ENCODE measurements around the gene HLA-DMB. TPM values are rescaled to one million over a fixed set of nuclear protein-coding genes. Genes with fewer than 3 reads are reported as not detected.
A peak's percentile ranks its signal among the peaks of the same experiment; 100 is the strongest.

The HLA-DMB gene
- total and polyA plus RNA-seq, 2 donors (not counting 3 experiments of a cell fraction or from before 2014, with no cell fraction given) = 0.75 TPM; not detected in 1

- peak; percentile 26 for TF ChIP-seq POLR2AphosphoS5 (IDR thresholded peaks at IDR 0.05; ENCODE audit: insufficient read depth, low read depth, low read length)
- no peak for TF ChIP-seq JUN (IDR thresholded peaks at IDR 0.05; ENCODE audit: borderline replicate concordance, insufficient read depth, insufficient read length, low read depth)
- no peak for TF ChIP-seq MAX (IDR thresholded peaks at IDR 0.05; ENCODE audit: insufficient read depth, insufficient read length)
- TF ChIP-seq EZH2 (IDR thresholded peaks at IDR 0.05; ENCODE audit: borderline replicate concordance, low read depth, low read length, severe bottlenecking) = no peak
- no peak for TF ChIP-seq MYC (IDR thresholded peaks at IDR 0.05; ENCODE audit: low read depth, low read length)
- TF ChIP-seq POLR2A (IDR thresholded peaks at IDR 0.05; ENCODE audit: low read depth, low read length) = no peak
- no peak for TF ChIP-seq GATA2 (IDR thresholded peaks at IDR 0.05; ENCODE audit: insufficient read depth, insufficient read length, low read depth, low read length)
- FAIRE-seq (no peak), DNase-seq (ENCODE audit: low read depth, low spot score) (no peak)
- H4K20me1 ChIP-seq (replicated peaks; ENCODE audit: control insufficient read depth, extremely low read depth, insufficient read depth, low read length) = peaks cover 13% of the 10 kb centered on the region
- POLR2A ChIA-PET = interaction anchor here (4.6 kb wide), 1 partner anchor 10 kb away, joined by 89 read pairs; no protein-coding TSS in a partner anchor
- BruUV-seq (replicated peaks) = no TSS peak
- no peak overlapping the region for H2AFZ ChIP-seq (ENCODE audit: low read depth, low read length)
- intact Hi-C loops (cut with micrococcal nuclease) = no loop called here
- dilution Hi-C loops (cut with MboI; ENCODE audit: extremely low pct_ligation_motif_present, low sequenced_read_pairs) = no loop called here
- H3K4me2 ChIP-seq (ENCODE audit: insufficient read depth, low read length) = no peak overlapping the region
- H3K79me2 ChIP-seq (ENCODE audit: control insufficient read depth, insufficient read depth, low read length) = peaks cover 24% of the 10 kb centered on the region
- peaks cover 0 to 9% of the 10 kb centered on the region in 2 experiments for H3K27me3 ChIP-seq (ENCODE audit: control insufficient read depth in 2 of 2, insufficient read depth in 2 of 2, low read length in 2 of 2)
- no peak overlapping the region for H3K4me3 ChIP-seq (replicated peaks in 1 of 3; ENCODE audit: insufficient read depth in 1 of 3, low read depth in 1 of 3, low read length in 3 of 3)
- no peaks in the 10 kb centered on the region for H3K4me1 ChIP-seq (ENCODE audit: control insufficient read depth, extremely low read depth, insufficient read depth, low read length)
- H3K9ac ChIP-seq (replicated peaks; ENCODE audit: extremely low read depth, insufficient read depth, low read length) = no peak overlapping the region
- no peaks in the 10 kb centered on the region for H3K9me3 ChIP-seq (replicated peaks; ENCODE audit: control insufficient read depth, insufficient read depth, low read length)
- CTCF ChIA-PET = interaction anchor here (0.8 to 12.6 kb wide), 6 partner anchors 11 to 144 kb away, joined by 3 to 580 read pairs (median 22); partner anchors contain the start of genes BRD2, HLA-DMA and TAP2
- no peaks in the 10 kb centered on the region for H3K9me1 ChIP-seq (replicated peaks; ENCODE audit: control insufficient read depth, extremely low read depth, insufficient read depth, low read length)
- peaks cover 32 to 38% of the 10 kb centered on the region in 2 experiments for H3K36me3 ChIP-seq (ENCODE audit: control insufficient read depth in 2 of 2, extremely low read depth in 1 of 2, insufficient read depth in 2 of 2, low read length in 2 of 2)
- no peak overlapping the region for H3K27ac ChIP-seq (ENCODE audit: insufficient read depth, low read depth, low read length)
Observed at GRCh38 chr6:32982084-32982701, 41.4 kb upstream of the HLA-DMB start.
